Posterior vena cava (tissue), 2 donors: ENCODE measurements around the gene HOXA3. TPM values are rescaled to one million over a fixed set of nuclear protein-coding genes. Genes with fewer than 3 reads are reported as not detected.

Source experiments
- DNase-seq: peaks from one replicate; pipeline ENCODE4 v3.0.0-alpha.2; 2020; ENCODE audit warnings: low spot score
- intact Hi-C, 2 donors: fragments of 100-400 bp; cut with DNase I; formaldehyde crosslinking; loops; one replicate each; pipeline versions ENCODE4 v1.14.1 to v1.14.2; 2022 to 2023
- total RNA-seq, 2 donors: library from RNA; stranded (reverse); fragmentation: NEBNext Ultra II Directional; extraction: Animal tissue kit (Norgen Biotek cat#: 25700); gene quantifications; one replicate each; pipeline ENCODE4 v1.2.1, GENCODE V29; 2021
- donor health status: DM: yes; HTN: yes; CAD: no.
- donor health status: DM: yes; HTN: yes; CAD: no.

Gene HOXA3
- total RNA-seq, 2 donors from 2014 or later = 7.2 to 9.3 TPM

DNA sequence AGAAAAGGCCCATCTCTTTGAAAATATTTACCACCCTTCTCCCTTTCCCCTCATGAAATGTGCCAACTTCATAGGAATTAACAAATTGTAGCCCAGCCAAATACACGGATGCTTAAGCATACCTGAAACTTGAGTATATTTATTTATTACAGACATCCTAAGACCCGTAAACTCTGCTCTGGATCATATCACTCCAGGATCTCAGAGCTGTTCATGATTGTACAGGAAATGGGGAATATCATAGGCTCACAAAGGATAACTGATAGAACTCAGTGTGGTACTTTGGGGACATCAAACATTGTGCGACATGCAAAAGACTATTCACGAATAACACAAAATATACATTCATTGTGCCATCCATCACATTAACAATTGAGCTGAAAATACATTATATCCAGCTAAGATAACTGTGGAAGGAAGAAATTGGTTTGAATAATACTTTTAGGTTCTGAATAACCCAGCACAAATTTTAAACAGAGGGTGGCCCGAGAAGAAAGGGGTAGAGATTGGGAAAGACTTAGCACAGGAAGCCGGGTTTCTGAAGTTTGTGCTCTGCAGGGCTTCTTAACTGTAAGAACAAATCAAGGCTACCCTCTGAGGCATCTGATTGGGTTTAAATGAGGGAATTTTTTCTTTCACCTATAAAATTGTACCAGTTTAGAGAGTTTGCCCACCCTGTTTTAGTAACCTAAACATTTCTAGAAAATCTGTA, 59.0 kb downstream of the HOXA3 start:
- intact Hi-C loops = loop anchor here in 1 of 2 donors (10.0 kb wide), 1 partner anchor 59 kb away; no protein-coding TSS in a partner anchor

DNA sequence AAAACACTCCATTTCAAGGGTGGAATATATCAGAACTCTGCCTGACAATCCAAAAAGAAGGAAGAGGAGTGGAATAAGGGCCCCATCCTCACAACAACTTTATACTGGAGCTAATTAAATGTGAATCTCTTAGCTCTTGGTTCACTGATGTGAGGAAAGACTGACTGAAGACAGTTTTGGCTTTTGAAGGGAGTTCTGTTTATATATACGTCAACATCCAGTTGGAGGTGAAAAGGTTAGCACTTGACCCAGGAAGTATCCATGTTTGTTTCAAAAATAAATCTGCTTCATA, 59.6 kb downstream of the HOXA3 start:
- no peak for DNase-seq
- intact Hi-C loops = loop anchor here in 1 of 2 donors (10.0 kb wide), 1 partner anchor 58 kb away; no protein-coding TSS in a partner anchor

More for the DNA sequence above, 59.0 kb downstream of the HOXA3 start:
- no peak for DNase-seq

DNA sequence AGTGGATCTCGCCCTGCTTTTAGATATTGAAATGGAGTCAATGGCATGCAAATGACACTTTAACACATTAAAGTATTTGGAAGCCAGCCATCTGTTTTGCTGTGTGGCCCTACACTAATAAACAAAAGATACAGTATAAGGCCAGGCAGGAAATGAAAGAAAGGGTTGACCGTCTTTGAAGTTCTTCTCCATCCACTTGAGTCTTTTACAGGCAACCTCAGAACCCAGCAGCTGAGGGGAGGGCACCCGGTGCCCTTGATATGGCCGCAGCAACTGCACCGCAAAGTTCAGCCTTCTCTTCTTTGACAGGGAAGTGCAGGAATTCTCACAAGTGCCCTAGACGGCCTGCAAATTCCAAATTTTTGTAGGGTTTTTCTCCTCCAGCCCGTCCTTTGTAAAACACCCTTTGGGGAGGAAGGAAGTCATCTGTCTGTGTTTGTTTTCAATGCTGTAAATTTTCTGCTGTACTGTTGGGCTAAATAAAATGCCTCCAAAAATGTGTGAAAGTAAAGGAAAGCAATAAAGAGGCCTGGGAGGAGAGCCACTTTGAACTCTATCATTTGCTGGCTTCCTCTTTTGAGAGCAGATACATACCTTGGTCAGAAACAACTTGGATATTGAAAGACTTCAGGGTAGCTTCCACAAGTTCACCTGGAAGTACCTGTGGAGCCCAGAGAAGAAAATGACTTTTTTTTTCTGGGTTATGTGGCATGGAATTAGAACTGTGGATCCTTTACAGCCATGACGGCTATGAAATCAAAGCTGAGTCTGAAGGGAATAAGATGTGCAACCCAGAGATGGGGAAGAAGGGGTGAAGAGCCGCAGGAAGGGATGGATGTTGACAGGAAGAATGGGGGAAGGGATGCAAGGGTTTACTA, 60.2 kb downstream of the HOXA3 start:
- DNase-seq = no peak
- intact Hi-C loops = loop anchor here in 1 of 2 donors (10.0 kb wide), 1 partner anchor 57 kb away; no protein-coding TSS in a partner anchor

DNA sequence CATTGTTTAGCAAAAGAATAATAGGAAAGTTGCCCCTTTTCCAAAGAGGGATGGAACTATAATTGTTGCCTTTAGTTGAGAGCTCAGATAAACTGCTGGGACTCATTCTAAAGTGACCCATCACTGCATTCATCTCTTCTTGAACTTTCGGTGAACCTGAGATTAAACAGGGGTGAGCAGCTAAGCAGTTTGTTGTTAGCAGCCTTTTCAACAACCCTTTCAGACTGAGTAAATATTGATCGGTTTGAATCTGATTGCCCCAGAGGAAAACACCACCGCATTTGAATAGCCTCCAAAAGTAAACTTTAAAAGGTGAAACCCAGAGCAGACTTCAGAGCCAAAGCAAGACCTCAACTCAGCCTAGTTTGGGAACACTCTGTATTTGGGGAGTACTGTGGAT, 61.3 kb downstream of the HOXA3 start:
- no peak for DNase-seq
- intact Hi-C loops = loop anchor here in 1 of 2 donors (10.0 kb wide), 1 partner anchor 56 kb away; no protein-coding TSS in a partner anchor

DNA sequence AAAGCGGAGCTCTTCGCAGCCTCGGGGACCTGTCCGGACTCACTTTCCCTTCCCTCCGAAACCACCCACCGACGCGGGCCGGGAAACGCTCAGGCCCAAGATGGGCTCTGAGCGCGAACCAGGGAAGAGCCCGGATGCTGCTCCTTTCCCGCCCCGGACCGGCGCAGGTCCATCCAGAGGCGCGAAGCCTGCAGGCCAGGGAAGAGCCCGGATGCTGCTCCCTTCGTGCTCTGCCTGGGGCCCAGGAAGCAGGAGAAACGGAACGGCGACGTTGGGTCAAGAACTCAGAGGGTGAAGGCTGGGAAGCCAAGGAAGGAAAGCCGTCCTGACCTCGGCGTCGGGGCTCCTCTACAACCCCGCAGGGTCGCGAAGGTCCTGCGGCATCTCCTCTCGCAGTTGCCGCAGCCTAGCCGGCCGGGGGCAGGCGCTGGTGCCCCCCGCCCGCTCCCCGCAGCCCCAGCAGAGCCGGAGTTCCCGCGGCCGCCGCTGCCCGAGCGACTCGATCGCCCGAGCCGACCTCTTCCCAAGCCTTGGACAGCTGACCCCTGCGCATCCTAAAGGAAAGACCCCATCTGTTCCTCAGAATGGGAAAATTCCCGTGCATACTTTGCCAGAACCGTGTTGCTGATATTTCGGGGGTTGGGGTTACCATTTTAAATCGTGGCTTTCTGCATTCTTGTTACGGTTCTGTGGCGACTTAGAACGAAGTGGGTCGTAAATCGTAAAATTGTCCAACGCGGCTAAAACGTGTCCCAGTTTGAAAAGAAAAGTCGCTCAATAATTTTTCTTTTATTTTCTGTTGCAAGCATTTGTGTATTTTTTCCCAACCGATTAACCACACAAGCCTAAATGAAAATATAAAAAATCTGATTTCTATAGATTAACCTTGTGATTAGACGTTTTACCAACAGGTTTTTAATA, 64.1 kb downstream of the HOXA3 start:
- intact Hi-C loops = loop anchor here in 1 of 2 donors (5.0 kb wide), 1 partner anchor 1521 kb away; no protein-coding TSS in a partner anchor
- no peak for DNase-seq

DNA sequence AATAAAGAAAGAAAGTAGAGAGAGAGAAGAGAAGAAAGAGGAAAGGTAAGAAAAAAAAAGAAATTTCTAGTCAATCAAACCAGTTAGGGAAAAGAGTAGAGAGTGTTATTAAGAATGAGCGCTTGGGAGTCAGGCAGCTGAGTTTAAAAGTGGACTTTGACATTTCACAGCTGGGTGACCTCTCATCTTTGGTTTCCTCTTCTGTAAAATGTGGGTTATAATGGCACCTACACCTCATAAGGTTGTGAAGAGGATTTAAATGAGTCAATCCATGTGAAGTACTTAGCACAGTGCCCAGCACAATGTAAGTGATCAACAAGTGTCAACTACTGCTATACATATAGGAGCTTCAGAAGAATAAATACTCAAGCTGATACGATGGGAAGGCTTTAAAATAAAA, 68.7 kb downstream of the HOXA3 start:
- DNase-seq = no peak
- intact Hi-C loops = no loop called here

DNA sequence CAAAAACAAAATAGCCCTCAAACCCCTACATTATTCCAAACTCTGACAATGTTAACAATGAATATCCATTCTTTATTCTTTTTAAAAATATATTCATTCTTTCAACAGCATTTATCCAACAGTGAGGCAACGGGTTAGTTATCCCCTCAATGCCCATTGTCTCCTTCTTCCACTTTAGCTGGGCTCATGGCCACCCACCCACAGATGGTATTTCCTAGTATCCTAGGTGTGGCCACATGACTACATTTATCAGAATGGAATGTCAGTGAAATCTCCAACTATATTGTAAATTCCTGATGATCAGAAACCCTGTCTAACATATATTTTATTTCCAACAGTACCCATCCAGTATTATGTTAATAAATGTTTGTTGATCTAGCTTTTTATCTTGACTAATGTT, 70.2 kb downstream of the HOXA3 start:
- DNase-seq = no peak
- intact Hi-C loops = no loop called here

DNA sequence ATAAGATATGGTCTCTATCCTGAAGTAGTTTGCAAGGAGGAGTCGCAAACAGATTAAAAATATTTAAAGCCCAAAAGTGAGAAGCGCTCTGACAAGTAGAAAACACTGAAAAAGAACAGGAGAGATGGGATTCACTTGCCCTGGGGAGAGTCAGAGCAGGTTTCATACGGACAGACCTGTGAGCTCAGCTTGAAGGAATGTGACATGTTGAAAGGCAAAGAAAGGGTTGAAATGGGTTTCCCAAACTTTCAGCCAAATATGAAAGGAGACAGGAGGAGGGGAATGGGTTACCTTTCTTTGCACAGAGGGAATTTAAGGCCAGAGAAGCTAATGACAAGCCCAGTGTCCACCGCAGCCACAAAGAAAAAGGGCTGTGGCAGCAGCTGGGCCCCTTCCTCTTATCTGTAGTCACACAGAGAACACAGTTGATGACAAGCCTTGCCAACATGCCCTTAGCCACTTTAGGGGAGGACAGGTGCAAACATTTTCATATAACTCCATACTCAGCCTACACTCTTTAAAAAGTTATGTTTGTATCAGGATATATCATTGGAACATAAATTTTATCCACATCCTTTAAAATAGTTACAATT, 71.4 kb downstream of the HOXA3 start:
- intact Hi-C loops = no loop called here
- no peak for DNase-seq

DNA sequence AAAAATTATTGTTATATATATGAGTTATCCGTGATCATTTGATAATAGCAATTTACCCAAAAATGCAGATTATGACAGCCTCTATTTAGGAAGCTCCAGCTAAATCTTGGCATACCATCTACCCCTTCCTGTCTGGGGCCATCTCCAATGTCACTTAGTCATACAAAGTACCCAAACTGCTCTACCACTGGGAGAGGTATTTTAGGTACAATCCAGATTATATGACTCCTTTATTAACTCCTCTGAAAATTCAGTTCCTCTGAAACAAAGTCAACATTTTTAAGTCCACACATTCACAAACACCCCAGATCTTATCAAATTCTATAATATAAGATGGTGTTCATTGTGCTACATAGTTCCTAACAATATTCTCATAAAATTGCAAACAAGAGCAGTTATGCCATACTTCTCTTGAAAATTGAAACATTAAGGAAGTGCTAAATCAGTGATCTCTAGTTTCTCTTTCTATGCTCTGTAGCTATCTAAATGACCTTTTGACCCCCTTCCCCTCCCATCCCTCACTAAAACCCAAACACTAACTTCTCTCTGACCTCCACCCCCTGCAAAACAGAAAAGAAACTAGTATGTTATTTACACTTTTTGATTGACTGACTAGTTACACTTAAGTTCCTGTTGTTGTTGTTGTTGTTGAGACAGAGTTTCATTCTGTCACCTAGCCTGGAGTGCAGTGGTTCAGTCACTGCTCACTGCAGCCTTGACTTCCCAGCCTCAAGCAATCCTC, 73.0 kb downstream of the HOXA3 start:
- no peak for DNase-seq
- intact Hi-C loops = no loop called here

DNA sequence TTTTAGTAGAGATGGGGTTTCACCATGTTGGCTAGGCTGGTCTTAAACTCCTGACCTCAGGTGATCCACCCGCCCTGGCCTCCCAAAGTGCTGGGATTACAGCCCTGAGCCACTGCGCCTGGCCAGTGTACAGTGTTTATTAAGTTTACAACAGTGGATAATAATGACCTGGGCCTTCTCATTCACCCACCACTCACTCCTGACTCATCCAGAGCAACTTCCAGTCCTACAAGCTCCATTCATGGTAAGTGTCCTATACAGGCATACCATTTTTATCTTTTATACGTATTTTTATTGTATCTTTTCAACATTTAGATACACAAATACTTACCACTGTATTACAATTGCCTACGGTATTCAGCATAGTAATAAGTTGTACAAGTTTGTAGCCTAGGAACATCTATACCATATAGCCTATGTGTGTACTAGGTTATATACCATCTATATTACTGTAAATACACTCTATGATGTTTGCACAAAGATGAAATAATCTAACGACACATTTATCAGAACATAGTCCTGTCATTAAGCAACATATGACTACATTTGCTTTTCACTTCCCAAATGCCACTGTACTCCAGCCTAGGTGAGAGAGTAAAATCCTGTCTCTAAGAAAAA, 73.7 kb downstream of the HOXA3 start:
- intact Hi-C loops = no loop called here
- no peak for DNase-seq

DNA sequence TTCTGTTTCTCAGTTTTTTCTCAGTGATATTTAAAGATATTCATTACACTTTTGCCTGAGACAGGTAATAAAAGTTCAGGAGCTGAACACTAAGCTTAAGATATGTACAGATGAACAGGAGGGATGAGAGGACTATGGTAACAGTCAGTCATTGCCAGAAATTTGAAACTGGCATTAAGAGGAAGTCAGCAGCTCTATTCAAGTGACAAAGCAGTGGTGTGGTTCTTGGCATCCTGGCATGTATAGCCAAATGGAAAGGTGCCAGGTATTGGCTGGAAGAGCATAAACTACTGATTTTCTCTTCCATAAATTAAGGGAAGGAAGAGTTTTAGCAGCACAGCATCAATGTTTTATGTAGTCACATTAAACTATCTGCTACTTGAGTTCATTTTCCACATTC, 79.3 kb downstream of the HOXA3 start:
- intact Hi-C loops = no loop called here

DNA sequence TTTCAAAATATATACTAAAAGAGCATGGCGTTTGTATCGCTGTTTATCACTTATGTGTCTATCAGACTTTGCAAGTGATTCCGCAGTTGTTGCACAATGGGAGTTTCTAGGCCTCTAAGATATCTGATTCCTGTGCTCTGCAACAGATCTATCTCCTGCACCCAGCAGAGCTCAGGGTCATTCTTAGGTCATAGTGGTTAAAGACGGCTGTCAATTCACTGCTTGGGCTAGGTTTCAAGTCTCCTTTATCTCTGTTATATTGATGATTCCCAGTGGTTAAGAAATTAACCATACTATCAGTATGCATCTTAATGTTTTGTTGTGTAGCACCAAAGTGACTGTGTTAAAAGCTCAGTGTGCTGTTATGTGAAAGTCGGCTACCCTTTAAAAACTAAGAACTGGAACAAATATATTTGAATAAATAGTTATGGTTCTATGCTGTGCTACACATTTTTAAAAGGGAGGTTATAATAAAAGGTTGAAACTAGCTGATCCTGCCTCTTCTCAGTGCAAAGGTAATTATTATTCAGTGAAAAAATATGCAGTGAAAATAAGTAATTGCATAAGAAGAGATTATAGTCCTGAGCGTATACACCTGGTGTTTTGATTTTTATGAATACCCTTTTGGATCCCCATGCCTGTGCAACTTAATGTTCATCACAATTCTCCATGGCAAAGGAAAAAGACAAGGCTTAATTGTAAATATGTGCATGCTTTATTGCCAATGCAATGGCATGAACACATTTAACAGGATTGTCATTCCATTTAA, 80.6 kb downstream of the HOXA3 start:
- no peak for DNase-seq
- intact Hi-C loops = no loop called here

More for the DNA sequence above, 79.3 kb downstream of the HOXA3 start:
- DNase-seq = no peak

DNA sequence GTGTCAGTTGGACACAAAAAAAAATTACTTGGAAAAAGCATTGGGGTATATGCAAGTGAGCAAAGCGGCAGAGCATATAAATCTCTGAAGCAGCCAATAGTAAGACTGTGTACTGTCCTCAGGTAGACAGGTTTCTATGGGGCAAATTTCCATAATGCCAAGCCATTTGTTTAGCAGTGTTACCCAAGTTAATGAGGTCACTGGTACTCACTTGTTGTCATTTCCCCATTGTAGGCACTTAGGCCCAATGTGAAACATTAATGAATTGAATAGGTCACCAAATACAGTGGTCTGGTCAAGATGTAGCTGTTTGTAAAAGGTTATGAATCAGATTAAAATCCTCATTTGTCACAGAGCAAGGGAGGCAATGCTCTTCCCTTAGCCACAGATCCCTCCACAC, 84.1 kb downstream of the HOXA3 start:
- DNase-seq = no peak
- intact Hi-C loops = no loop called here

DNA sequence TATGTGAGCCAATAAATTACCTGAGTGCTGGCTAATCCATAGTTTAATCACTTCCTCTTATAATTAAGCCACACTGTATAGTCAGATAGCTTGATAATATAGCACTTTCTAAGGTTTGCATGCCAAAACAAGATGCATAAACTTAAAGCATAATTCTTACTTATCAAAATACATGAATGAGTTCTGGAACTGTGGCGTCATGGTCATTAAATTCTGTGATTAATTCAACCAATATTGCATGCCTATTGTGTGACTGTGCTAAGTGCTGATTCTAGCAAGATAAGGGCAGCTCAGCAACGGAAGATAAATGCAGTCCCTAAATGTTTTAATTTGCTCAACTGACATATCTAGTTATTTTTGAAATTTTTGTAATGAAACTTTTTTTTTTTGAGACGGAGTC, 86.2 kb downstream of the HOXA3 start:
- no peak for DNase-seq
- intact Hi-C loops = no loop called here

DNA sequence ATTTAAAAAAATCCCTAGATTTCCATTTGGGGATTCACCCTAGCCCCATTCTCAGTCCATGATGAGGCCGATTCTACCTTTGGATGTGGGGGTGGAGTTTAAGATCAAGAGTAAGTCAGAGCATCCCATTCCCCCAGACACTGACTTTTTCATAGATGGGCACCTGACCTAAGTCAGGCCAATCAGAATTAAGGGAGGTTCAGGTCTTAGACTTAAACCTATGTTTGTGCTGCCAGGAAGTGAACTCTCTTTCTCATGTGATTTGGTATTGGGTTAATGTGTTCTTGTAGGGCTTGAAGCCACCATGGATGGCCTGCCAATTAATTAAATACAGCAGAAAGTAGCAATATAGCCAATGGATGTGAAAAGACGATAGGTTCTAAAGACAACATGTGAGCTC, 86.7 kb downstream of the HOXA3 start:
- intact Hi-C loops = no loop called here
- DNase-seq = no peak

DNA sequence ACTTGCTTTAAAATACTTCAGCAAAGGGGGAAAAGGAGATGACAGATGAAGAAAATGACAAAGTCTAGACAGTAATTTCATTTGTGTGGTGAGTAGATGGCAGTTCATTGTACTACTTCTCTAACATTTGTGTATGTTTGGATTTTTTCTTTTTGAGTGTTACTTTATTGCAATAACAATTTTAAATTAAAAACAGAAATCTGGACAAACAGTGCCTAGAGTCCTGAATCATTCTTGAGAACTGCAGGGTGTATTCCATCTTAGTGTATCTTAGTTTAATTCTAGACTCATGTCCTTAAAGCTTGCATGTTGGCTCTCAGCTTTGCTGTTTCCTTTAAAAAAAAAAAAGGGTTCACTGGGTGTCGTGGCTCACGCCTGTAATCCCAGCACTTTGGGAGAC, 87.7 kb downstream of the HOXA3 start:
- intact Hi-C loops = no loop called here

DNA sequence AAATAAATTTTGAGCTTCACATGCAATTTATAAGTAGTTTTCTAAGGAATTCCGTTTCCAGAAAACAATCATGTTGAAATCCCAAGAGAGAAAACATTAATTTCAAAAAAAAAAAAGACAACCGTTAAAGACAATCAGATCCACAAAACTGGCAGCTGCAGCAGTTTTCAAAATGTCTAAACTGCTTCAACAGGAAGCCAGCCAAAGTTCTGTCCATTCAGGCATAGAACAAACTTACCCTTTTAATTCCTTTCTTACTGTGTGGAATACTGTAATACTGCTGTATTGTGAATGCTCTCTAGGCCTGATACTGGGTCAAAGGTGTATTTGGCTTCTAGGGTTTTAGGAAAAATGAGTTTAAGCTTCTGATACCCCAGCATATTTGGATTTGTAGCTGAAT, 88.2 kb downstream of the HOXA3 start:
- intact Hi-C loops = no loop called here
- DNase-seq = no peak

More for the DNA sequence above, 87.7 kb downstream of the HOXA3 start:
- no peak for DNase-seq
